ENCODE data around the gene ZMAT5.

Gene ZMAT5

GRCh38 chr22:29751669-29752068, 15.1 kb downstream of the ZMAT5 start:
- DNase-seq, result no peak

GRCh38 chr22:29750559-29751538, 16.0 kb downstream of the ZMAT5 start:
- no peak for DNase-seq

GRCh38 chr22:29750029-29750428, 16.8 kb downstream of the ZMAT5 start:
- no peak for DNase-seq

GRCh38 chr22:29748248-29748893, 18.4 kb downstream of the ZMAT5 start:
- no peak for DNase-seq

GRCh38 chr22:29747832-29748231, 19.0 kb downstream of the ZMAT5 start:
- no peak for DNase-seq

GRCh38 chr22:29744902-29745301, 21.9 kb downstream of the ZMAT5 start:
- DNase-seq, result no peak

GRCh38 chr22:29742326-29742725, 24.5 kb downstream of the ZMAT5 start:
- DNase-seq, result no peak

GRCh38 chr22:29741926-29742325, 24.9 kb downstream of the ZMAT5 start:
- no peak for DNase-seq

GRCh38 chr22:29740216-29740615, 26.6 kb downstream of the ZMAT5 start:
- no peak for DNase-seq

- DNase-seq, result no peak
Observed at GRCh38 chr22:29739346-29739875, 27.4 kb downstream of the ZMAT5 start.

GRCh38 chr22:29738118-29738815, 28.5 kb downstream of the ZMAT5 start:
- no peak for DNase-seq

GRCh38 chr22:29737251-29738117, 29.3 kb downstream of the ZMAT5 start:
- no peak for DNase-seq

- no peak for DNase-seq
Observed at GRCh38 chr22:29735416-29735815, 31.4 kb downstream of the ZMAT5 start.

- DNase-seq, result no peak
Observed at GRCh38 chr22:29734838-29735237, 32.0 kb downstream of the ZMAT5 start.

GRCh38 chr22:29734406-29734805, 32.4 kb downstream of the ZMAT5 start:
- DNase-seq, result no peak

- no peak for DNase-seq
Observed at GRCh38 chr22:29733362-29734201, 33.2 kb downstream of the ZMAT5 start.

GRCh38 chr22:29732883-29733282, 33.9 kb downstream of the ZMAT5 start:
- DNase-seq, result no peak

GRCh38 chr22:29731058-29731850, 35.6 kb downstream of the ZMAT5 start:
- DNase-seq, result no peak

- no peak for DNase-seq
Observed at GRCh38 chr22:29729161-29729560, 37.6 kb downstream of the ZMAT5 start.

GRCh38 chr22:29727131-29727523, 39.7 kb downstream of the ZMAT5 start:
- no peak for DNase-seq
